IPS-18a (cell line): ENCODE results near the gene SNUPN.

Experiments
- H3K27ac ChIP-seq: one replicate; pipeline ENCODE4 v1.5.1; 2013; ENCODE audit warnings: low read length
- H3K27me3 ChIP-seq: one replicate; pipeline ENCODE4 v1.6.1; 2013; ENCODE audit warnings: mild to moderate bottlenecking, low read length; ENCODE audit not compliant: control insufficient read depth, insufficient read depth
- H3K36me3 ChIP-seq: one replicate; pipeline ENCODE4 v1.6.1; 2013; ENCODE audit warnings: low read depth, low read length; ENCODE audit not compliant: control insufficient read depth
- H3K4me1 ChIP-seq: one replicate; pipeline ENCODE4 v1.6.1; 2013; ENCODE audit warnings: low read depth, low read length; ENCODE audit not compliant: control insufficient read depth
- H3K4me3 ChIP-seq: one replicate; pipeline ENCODE4 v1.5.1; 2013; ENCODE audit warnings: low read length
- H3K9ac ChIP-seq: one replicate; pipeline ENCODE4 v1.6.1; 2013; ENCODE audit warnings: mild to moderate bottlenecking, low read length, moderate library complexity
- H3K9me3 ChIP-seq: one replicate; pipeline ENCODE4 v1.6.1; 2013; ENCODE audit warnings: low read depth, low read length; ENCODE audit not compliant: control insufficient read depth

Gene SNUPN

DNA sequence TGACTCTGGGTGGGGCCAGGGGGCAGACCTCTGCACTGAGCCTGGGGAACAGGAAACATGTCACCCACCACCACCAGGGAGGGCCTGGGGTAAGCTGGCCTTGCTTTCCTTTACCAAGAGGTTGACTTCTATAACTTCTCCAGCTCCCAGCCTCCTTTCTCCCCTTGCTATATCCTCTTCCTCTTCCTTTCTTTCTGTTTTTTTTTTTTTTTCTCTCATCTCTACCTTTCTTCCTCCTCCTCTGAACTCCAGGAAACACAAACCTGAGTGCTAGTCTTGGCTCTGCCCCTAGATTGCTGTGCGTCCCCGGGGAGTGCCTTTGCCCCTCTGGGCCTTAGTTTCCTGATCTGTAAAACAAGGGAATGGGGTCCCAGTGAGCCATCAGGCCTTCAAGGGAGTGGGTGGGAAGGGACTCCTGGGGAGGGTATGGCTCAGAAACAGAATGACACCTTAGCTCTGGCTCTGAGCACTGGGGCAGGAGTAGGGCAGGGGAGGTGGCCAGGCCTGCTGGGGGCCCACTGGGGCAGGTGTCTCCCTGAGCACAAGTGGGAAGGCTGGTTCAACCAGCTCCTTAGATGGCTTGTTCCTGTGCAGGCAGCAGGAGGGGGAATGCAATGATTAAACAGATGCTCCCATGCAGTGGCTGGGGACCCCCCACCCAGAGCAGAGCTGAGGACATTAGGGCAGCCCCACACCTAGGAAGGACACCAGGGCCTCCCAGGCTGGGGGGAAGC, 26.5 kb upstream of the SNUPN start:
- Histone ChIP-seq H3K36me3 (peaks cover 3% of the 10 kb centered on the region), H3K27me3 (peaks cover 3% of the 10 kb centered on the region), H3K27ac (no peak overlapping the region), H3K9ac (no peak overlapping the region), H3K4me3 (no peak overlapping the region), H3K4me1 (peaks cover 11% of the 10 kb centered on the region), H3K9me3 (no peaks in the 10 kb centered on the region)

- no peak overlapping the region for H3K9ac ChIP-seq
- H3K36me3 ChIP-seq, result peaks cover 3% of the 10 kb centered on the region
- H3K4me1 ChIP-seq, result peaks cover 16% of the 10 kb centered on the region
Measured at GRCh38 chr15:75650908-75651809, 25.6 kb upstream of the SNUPN start.

GRCh38 chr15:75649848-75650247, 24.3 kb upstream of the SNUPN start:
- H3K4me1 ChIP-seq, result peaks cover 16% of the 10 kb centered on the region
- peaks cover 3% of the 10 kb centered on the region for H3K36me3 ChIP-seq
- H3K4me3 ChIP-seq, result no peak overlapping the region
- no peaks in the 10 kb centered on the region for H3K9me3 ChIP-seq
- H3K27me3 ChIP-seq, result peaks cover 21% of the 10 kb centered on the region
- no peak overlapping the region for H3K9ac ChIP-seq
- no peak overlapping the region for H3K27ac ChIP-seq

More at GRCh38 chr15:75650908-75651809, 25.6 kb upstream of the SNUPN start:
- Histone ChIP-seq H3K4me3 (no peak overlapping the region), H3K27me3 (peaks cover 11% of the 10 kb centered on the region), H3K27ac (no peak overlapping the region), H3K9me3 (no peaks in the 10 kb centered on the region)

DNA sequence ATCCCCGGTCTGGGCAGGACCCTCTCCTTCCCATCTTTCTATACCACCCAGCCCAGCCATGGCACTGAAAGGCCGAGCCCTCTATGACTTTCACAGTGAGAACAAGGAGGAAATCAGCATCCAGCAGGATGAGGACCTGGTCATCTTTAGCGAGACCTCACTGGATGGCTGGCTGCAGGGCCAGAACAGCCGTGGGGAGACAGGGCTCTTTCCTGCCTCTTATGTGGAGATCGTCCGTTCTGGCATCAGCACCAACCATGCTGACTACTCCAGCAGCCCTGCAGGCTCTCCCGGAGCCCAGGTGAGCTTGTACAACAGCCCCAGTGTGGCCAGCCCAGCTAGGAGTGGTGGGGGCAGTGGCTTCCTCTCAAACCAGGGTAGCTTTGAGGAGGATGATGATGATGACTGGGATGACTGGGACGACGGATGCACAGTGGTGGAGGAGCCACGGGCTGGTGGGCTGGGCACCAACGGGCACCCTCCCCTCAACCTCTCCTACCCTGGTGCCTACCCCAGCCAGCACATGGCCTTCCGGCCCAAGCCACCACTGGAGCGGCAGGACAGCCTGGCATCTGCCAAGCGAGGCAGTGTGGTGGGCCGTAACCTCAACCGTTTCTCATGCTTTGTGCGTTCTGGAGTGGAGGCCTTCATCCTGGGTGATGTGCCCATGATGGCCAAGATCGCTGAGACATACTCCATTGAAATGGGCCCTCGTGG, 23.7 kb upstream of the SNUPN start:
- Histone ChIP-seq H3K4me3 (peak overlapping the region; percentile 77), H3K27ac (no peak overlapping the region), H3K9me3 (no peaks in the 10 kb centered on the region), H3K4me1 (peaks cover 16% of the 10 kb centered on the region), H3K27me3 (peaks cover 21% of the 10 kb centered on the region), H3K36me3 (peaks cover 3% of the 10 kb centered on the region), H3K9ac (peak overlapping the region; percentile 83)

DNA sequence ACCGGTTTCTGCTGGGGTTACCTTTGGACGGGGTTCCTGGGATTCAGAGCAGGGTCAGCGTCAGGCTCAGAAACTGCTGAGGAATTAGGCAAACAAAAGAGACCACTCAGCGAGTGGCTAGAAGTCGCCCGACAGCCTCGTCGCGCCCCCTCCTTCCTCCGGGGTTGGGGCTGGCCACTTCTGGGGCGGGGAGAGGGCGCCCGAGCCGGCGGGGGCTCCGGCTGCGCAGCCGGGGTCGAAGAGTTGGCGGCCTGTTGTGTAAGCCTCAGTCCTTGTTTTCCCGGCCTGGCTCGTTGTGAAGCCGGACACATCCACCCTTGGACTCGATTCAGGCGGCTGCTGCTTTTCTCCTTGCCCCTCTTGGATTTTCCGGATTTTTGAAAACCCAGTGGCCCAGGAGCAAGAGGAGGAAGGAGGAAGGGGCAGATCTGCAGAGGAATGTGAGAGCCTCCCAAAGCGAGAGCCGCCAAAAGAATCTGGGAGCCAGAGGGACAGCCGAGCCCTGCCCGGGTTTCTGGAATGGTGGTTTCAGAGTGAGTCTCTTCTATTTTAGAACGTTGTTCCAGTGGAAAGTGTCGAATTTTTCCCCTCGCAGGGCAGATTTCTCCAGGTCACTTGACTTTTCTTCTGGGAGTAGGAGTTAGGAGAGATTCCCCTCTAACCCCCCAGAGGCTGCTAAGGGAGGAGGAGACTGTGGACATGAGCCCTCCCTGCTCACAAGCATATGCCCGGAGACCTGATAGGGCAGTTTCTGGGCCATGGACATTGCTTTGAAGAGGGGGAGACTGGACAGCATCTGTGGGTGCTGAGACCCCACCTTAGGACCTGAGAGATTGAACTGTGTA, 22.9 kb upstream of the SNUPN start:
- peaks cover 21% of the 10 kb centered on the region for H3K27me3 ChIP-seq
- peaks cover 16% of the 10 kb centered on the region for H3K4me1 ChIP-seq
- H3K4me3 ChIP-seq, result peak overlapping the region; percentile 77
- peak overlapping the region; percentile 28 for H3K27ac ChIP-seq
- H3K9ac ChIP-seq, result peak overlapping the region; percentile 83
- peaks cover 3% of the 10 kb centered on the region for H3K36me3 ChIP-seq
- no peaks in the 10 kb centered on the region for H3K9me3 ChIP-seq

DNA sequence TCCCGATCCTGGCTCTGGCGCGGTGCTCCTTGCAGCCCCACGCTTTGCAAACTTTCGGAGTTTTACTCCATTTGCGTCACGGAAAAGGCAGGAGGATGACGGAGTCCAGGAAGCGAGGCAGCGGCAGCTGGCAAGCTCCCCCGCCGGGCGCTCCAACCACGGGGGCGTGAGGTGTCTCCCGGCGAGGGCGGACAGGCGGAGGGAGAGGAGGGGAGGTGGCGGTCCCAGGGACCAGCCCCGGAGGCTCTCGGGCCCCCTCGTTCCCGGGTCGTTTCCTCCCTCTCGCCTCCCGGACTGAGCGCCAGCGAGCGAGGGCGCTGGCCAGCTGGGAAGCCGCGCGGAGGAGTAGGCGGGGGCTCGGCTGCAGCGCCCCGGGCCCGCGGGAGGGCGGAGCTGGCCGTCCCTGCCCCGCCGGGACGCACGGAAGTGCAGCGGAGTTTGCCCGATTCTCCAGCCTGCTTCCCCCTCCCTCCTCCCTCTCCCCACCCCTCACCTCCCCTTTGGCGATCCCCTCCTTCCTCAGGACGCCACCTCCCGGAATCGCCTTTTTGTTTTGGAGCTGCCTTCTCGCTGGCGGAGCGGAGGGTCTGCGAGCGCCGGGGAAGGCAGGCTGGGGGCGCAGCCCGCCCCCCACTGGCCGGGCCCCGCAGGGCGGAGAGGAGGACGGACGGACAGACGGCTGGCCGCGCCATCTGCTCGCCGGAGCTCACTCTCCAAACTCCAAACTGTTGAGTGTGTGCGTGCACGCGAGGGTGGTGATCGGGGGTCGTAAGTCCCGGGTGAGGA, 22.0 kb upstream of the SNUPN start, which contains the start of gene SNX33:
TSS of gene SNX33 (plus strand) at position 543 of the 786 bp plus-strand sequence. CDS start 1,191 bp downstream, outside the sequence.
- peaks cover 21% of the 10 kb centered on the region for H3K27me3 ChIP-seq
- H3K27ac ChIP-seq, result peak within 1 kb of the TSS; percentile 28
- H3K9me3 ChIP-seq, result no peaks in the 10 kb centered on the region
- peaks cover 16% of the 10 kb centered on the region for H3K4me1 ChIP-seq
- peak within 1 kb of the TSS; percentile 77 for H3K4me3 ChIP-seq
- peak within 1 kb of the TSS; percentile 83 for H3K9ac ChIP-seq
- peaks cover 3% of the 10 kb centered on the region for H3K36me3 ChIP-seq

DNA sequence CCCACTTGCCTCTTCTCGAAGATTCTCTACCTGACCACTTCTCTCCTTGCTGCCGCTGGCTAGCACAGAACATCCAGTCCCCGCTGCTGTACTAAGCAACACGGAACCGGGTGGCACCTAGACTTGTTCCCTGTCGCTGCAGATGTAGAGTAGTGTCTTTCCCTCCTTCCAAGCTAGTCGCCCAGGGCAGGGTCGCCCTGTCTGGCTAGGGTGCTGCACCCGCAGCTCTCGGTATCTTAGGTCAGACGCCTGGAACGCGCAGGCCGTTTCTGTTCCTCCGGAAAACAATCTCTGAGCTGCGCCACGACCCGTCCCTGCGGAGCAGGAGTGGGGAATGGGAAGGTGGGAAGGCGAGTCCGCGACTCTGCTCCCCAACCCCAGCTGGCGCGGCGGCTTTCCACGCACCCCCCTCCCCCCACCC, 21.4 kb upstream of the SNUPN start:
- Histone ChIP-seq H3K9me3 (no peaks in the 10 kb centered on the region), H3K27me3 (peaks cover 21% of the 10 kb centered on the region), H3K9ac (peak overlapping the region; percentile 83), H3K4me1 (peaks cover 16% of the 10 kb centered on the region), H3K27ac (no peak overlapping the region), H3K36me3 (peaks cover 3% of the 10 kb centered on the region), H3K4me3 (peak overlapping the region; percentile 77)

- Histone ChIP-seq H3K4me1 (peaks cover 16% of the 10 kb centered on the region), H3K4me3 (peak overlapping the region; percentile 77), H3K9ac (no peak overlapping the region), H3K36me3 (peaks cover 3% of the 10 kb centered on the region), H3K9me3 (no peaks in the 10 kb centered on the region), H3K27me3 (peaks cover 21% of the 10 kb centered on the region), H3K27ac (no peak overlapping the region)
Measured at GRCh38 chr15:75646112-75646943, 20.8 kb upstream of the SNUPN start.

DNA sequence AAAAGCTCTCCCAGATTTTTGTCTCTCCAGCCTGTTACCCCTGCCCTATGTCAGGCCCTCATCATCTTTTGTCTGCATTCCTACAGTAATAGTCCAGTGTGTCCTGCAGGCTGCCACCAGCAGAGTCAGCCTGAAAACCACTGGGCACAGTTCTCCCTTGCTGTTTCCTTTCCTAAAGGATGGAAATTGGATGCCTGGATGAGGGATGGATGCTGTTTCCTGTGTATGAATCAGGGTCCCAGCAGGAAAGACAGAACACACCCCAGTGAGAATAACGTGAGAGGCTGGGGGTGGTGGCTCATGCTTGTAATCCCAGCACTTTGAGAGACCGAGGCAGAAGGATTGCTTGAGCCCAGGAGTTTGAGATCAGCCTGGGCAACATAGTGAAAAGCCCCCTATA, 18.9 kb upstream of the SNUPN start:
- Histone ChIP-seq H3K9ac (no peak overlapping the region), H3K36me3 (no peaks in the 10 kb centered on the region), H3K4me3 (no peak overlapping the region), H3K27ac (no peak overlapping the region), H3K4me1 (peaks cover 13% of the 10 kb centered on the region), H3K9me3 (no peaks in the 10 kb centered on the region), H3K27me3 (peaks cover 21% of the 10 kb centered on the region)
